ENCODE data around the gene HOXD10. TPM values are rescaled to one million over a fixed set of nuclear protein-coding genes. Genes with fewer than 3 reads are reported as not detected.

Gene HOXD10
- total and polyA plus RNA-seq, 12 donors = not detected

- H3K27ac ChIP-seq = no peak within 1 kb of the TSS
- peak within 1 kb of the TSS in 4 of 10 donors; percentile 3 to 39 (median 22) for H3K4me3 ChIP-seq
- intact Hi-C loops (cut with DNase I) = no loop called here
- H3K4me1 ChIP-seq = peaks cover 7 to 44% (median 20%) of the 10 kb centered on the region in 9 donors
- TF ChIP-seq, protein P1, sequence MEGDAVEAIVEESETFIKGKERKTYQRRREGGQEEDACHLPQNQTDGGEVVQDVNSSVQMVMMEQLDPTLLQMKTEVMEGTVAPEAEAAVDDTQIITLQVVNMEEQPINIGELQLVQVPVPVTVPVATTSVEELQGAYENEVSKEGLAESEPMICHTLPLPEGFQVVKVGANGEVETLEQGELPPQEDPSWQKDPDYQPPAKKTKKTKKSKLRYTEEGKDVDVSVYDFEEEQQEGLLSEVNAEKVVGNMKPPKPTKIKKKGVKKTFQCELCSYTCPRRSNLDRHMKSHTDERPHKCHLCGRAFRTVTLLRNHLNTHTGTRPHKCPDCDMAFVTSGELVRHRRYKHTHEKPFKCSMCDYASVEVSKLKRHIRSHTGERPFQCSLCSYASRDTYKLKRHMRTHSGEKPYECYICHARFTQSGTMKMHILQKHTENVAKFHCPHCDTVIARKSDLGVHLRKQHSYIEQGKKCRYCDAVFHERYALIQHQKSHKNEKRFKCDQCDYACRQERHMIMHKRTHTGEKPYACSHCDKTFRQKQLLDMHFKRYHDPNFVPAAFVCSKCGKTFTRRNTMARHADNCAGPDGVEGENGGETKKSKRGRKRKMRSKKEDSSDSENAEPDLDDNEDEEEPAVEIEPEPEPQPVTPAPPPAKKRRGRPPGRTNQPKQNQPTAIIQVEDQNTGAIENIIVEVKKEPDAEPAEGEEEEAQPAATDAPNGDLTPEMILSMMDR (IDR thresholded peaks at IDR 0.05) = no peak
- no peak for DNase-seq
- no peaks in the 10 kb centered on the region for H3K36me3 ChIP-seq
- WGBS, 2 donors = 4 to 8% methylated on average over 48 of the region's 48 CpGs
- peaks cover 55 to 100% (median 100%) of the 10 kb centered on the region in 7 donors for H3K27me3 ChIP-seq
- ATAC-seq = no peak
- no peaks in the 10 kb centered on the region for H3K9me3 ChIP-seq
Measured at GRCh38 chr2:176156807-176157498, 40.4 kb downstream of the HOXD10 start, which contains the start of gene HOXD3. Gene HOXD3, plus strand, starts transcription at chr2:176157307. Its CDS starts 11,808 bp downstream, at chr2:176169115.

DNA sequence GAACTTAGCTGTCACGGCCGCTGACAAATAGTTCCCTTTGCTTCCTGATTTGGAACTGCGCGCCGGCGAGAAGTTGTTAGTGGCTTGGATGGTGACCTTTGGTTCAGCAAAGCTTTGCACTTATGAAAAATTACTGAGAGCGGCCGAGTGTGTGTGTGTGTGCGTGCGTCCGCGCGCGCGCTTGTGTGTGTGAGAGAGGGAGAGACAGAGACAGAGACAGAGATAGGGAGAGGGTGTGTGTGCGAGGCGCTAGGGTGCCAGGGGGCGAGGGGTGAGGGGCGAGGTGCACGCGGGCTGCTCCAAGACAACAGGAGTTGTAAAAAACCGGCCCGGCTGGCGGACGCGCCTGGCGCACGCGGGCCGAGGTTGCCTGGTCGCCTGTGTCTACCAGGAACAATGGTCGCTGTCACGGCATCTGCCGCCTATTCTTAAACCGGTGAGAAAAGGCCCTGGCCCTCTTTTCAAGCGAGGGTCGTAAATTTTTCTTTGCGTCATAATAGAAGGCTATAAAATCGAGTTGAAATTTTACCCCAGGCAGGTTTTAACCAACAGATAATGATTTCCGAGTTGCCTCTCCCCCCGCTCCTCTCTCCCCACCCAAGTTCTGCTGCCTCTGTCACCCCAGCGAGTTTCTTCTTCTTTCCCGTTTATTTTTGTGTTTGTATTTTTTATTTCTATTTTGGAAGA lies 41.1 kb downstream of the HOXD10 start:
- no peaks in the 10 kb centered on the region for H3K9me3 ChIP-seq
- 6 to 9% methylated on average over 43 of the region's 43 CpGs for WGBS, 2 donors
- intact Hi-C loops (cut with DNase I) = no loop called here
- TF ChIP-seq, protein P1 (IDR thresholded peaks at IDR 0.05) = no peak
- no peak for DNase-seq
- H3K27me3 ChIP-seq = peaks cover 56 to 100% (median 100%) of the 10 kb centered on the region in 7 donors
- no peak overlapping the region for H3K27ac ChIP-seq
- H3K4me1 ChIP-seq = peaks cover 7 to 47% (median 21%) of the 10 kb centered on the region in 9 donors
- no peaks in the 10 kb centered on the region for H3K36me3 ChIP-seq
- no peak for ATAC-seq
- peak overlapping the region in 4 of 10 donors; percentile 3 to 39 (median 22) for H3K4me3 ChIP-seq

DNA sequence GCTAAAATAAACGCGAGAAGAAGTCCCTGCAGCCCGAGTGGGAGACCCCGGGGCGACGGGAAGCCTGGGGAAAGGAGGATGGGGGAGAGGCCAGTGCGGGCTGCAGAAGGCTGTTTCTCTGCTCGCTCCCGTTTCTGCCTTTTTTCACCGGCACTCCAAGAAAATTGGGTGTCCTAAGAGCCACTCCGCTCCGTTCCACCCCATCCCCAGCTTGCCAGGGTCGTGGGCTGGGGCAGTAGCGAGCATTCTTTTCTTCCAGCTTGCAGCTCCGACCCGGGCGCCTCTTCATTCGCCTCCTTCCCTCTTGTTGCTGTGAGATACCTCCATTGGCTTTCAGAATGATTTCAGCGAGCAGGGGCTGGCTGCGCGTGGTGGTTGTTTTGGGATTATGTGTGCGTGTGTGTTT lies 41.6 kb downstream of the HOXD10 start:
- Histone ChIP-seq H3K4me3 (peak overlapping the region in 2 of 10 donors; percentile 13 to 39), H3K27me3 (peaks cover 56 to 100% (median 100%) of the 10 kb centered on the region in 7 donors), H3K9me3 (no peaks in the 10 kb centered on the region), H3K36me3 (no peaks in the 10 kb centered on the region), H3K27ac (no peak overlapping the region), H3K4me1 (peaks cover 7 to 47% (median 21%) of the 10 kb centered on the region in 9 donors)
- WGBS, 2 donors = 6 to 19% methylated on average over 22 of the region's 22 CpGs
- ATAC-seq (no peak), DNase-seq (no peak)
- intact Hi-C loops (cut with DNase I) = no loop called here
- TF ChIP-seq, protein P1 (IDR thresholded peaks at IDR 0.05) = no peak

GRCh38 chr2:176158855-176159662 lies 42.5 kb downstream of the HOXD10 start:
- WGBS, 2 donors = 9 to 22% methylated on average over 37 to 39 of the region's 39 CpGs
- H3K27me3 ChIP-seq = peaks cover 61 to 100% (median 100%) of the 10 kb centered on the region in 7 donors
- intact Hi-C loops (cut with DNase I) = no loop called here

More at GRCh38 chr2:176158855-176159662, 42.5 kb downstream of the HOXD10 start:
- no peak for ATAC-seq
- Histone ChIP-seq H3K36me3 (no peaks in the 10 kb centered on the region), H3K9me3 (no peaks in the 10 kb centered on the region), H3K4me3 (peak overlapping the region in 3 of 10 donors; percentile 13 to 37 (median 22)), H3K4me1 (peaks cover 7 to 47% (median 21%) of the 10 kb centered on the region in 9 donors), H3K27ac (peak overlapping the region in 1 of 10 donors; percentile 15)
- no peak for DNase-seq
- TF ChIP-seq, protein P1 (IDR thresholded peaks at IDR 0.05) = no peak

All from heart right ventricle (tissue), 16 donors.